Measurements from ENCODE around the gene ZBTB11.

- TF ChIP-seq CTCF (IDR thresholded peaks at IDR 0.05; ENCODE audit: extremely low read depth in 1 of 2, insufficient read depth in 1 of 2, low read depth in 1 of 2, low read length in 2 of 2) (no peak), MYC (IDR thresholded peaks at IDR 0.05; ENCODE audit: low read depth, low read length) (no peak), POLR2A (IDR thresholded peaks at IDR 0.05; ENCODE audit: low read depth, low read length) (no peak), JUN (IDR thresholded peaks at IDR 0.05; ENCODE audit: borderline replicate concordance, insufficient read depth, insufficient read length, low read depth) (no peak), POLR2AphosphoS5 (IDR thresholded peaks at IDR 0.05; ENCODE audit: insufficient read depth, low read depth, low read length) (no peak), EZH2 (IDR thresholded peaks at IDR 0.05; ENCODE audit: borderline replicate concordance, low read depth, low read length, severe bottlenecking) (no peak)
- TF ChIP-seq, protein P1, sequence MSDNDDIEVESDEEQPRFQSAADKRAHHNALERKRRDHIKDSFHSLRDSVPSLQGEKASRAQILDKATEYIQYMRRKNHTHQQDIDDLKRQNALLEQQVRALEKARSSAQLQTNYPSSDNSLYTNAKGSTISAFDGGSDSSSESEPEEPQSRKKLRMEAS (IDR thresholded peaks at IDR 0.05; ENCODE audit: insufficient read depth, insufficient read length), result no peak
These were observed 25.8 kb upstream of the ZBTB11 start for GRCh38 chr3:101702726-101703125.

Measured in endothelial cell of umbilical vein (primary cell).